HepG2 (cell line): ENCODE results near the gene ATAD3A. TPM values are rescaled to one million over a fixed set of nuclear protein-coding genes. Genes with fewer than 3 reads are reported as not detected.

ENCODE experiments used
- ATF7-NPFF ChIP-seq: sonication (generic); formaldehyde crosslinking; IDR thresholded peaks from 2 replicates; pipeline ENCODE4 v1.8.1; 2023; ENCODE audit warnings: mild to moderate bottlenecking, low read depth, missing genetic modification reagents, moderate library complexity
- CENPT ChIP-seq: sonication (generic); formaldehyde crosslinking; IDR thresholded peaks from 2 replicates; pipeline ENCODE4 v1.8.0; 2022; ENCODE audit warnings: low read depth, mild to moderate bottlenecking, moderate library complexity, missing genetic modification reagents
- ETV5 ChIP-seq: IDR thresholded peaks from 2 replicates; pipeline ENCODE4 v1.6.1; 2018; ENCODE audit warnings: missing biosample characterization, missing genetic modification reagents, inconsistent platforms, borderline replicate concordance
- FOSL2 ChIP-seq: sonication (generic); formaldehyde crosslinking; IDR thresholded peaks from 2 replicates; pipeline ENCODE4 v1.4.0; 2020; ENCODE audit warnings: missing genetic modification reagents
- HES4 ChIP-seq: sonication (generic); formaldehyde crosslinking; IDR thresholded peaks from 2 replicates; pipeline ENCODE4 v1.9.0; 2021; ENCODE audit warnings: mild to moderate bottlenecking, missing genetic modification reagents, borderline replicate concordance
- HOXA9 ChIP-seq: sonication (generic); formaldehyde crosslinking; IDR thresholded peaks from 2 replicates; pipeline ENCODE4 v1.8.1; 2022; ENCODE audit warnings: missing genetic modification reagents, mild to moderate bottlenecking, moderate library complexity, borderline replicate concordance
- IRF2 ChIP-seq: IDR thresholded peaks from 2 replicates; pipeline ENCODE4 v1.6.1; 2018; ENCODE audit warnings: missing genetic modification reagents, missing compliant biosample characterization
- MXI1 ChIP-seq: IDR thresholded peaks from 3 replicates; pipeline ENCODE4 v1.6.1; 2012; ENCODE audit warnings: low read depth, low read length, inconsistent platforms, borderline replicate concordance
- NFKB2 ChIP-seq: sonication (generic); formaldehyde crosslinking; IDR thresholded peaks from 2 replicates; pipeline ENCODE4 v1.4.0; 2020; ENCODE audit warnings: missing genetic modification reagents, borderline replicate concordance
- SALL1 ChIP-seq: sonication (generic); formaldehyde crosslinking; IDR thresholded peaks from 2 replicates; pipeline ENCODE4 v1.8.0; 2022; ENCODE audit warnings: mild to moderate bottlenecking, missing genetic modification reagents
- SP5 ChIP-seq: IDR thresholded peaks from 2 replicates; pipeline ENCODE4 v1.6.1; 2016; ENCODE audit warnings: low read depth, borderline replicate concordance
- TCF7L2 ChIP-seq: IDR thresholded peaks from 2 replicates; pipeline ENCODE4 v1.6.1; 2011; ENCODE audit warnings: mild to moderate bottlenecking, low read depth, low read length, moderate library complexity
- TOE1 ChIP-seq: sonication (generic); formaldehyde crosslinking; IDR thresholded peaks from 2 replicates; pipeline ENCODE4 v1.4.0; 2020; ENCODE audit warnings: mild to moderate bottlenecking, missing genetic modification reagents
- ZBTB42 ChIP-seq: sonication (generic); formaldehyde crosslinking; IDR thresholded peaks from 2 replicates; pipeline ENCODE4 v1.5.0; 2020; ENCODE audit warnings: mild to moderate bottlenecking, missing genetic modification reagents
- ZNF460 ChIP-seq: sonication (generic); formaldehyde crosslinking; IDR thresholded peaks from 2 replicates; pipeline ENCODE4 v1.5.1; 2020; ENCODE audit warnings: missing genetic modification reagents, mild to moderate bottlenecking, borderline replicate concordance
- ZNF792 ChIP-seq: IDR thresholded peaks from 2 replicates; pipeline ENCODE4 v1.6.1; 2016
- ZSCAN9 ChIP-seq: IDR thresholded peaks from 2 replicates; pipeline ENCODE4 v1.6.1; 2016; ENCODE audit warnings: borderline replicate concordance
- polyA plus RNA-seq, 8 experiments: library from polyadenylated mRNA; depleted of rRNA in 3 of 8; stranded (reverse) in 7 of 8; unstranded in 1 of 8; fragments of >200 nt; fragmentation: Illumina TruSeq in 4 of 8; extraction: Trizol in 4 of 8; gene quantifications; 2 replicates each; pipeline versions ENCODE4 v1.2.1 to v1.2.3, GENCODE V29; 2011 to 2016; ENCODE audit warnings: low read depth in 4 of 8, missing spikeins in 1 of 8, mixed read lengths in 1 of 8; ENCODE audit not compliant: insufficient read depth in 1 of 8
- total RNA-seq, 5 experiments: library from RNA; depleted of rRNA; stranded (reverse); fragments of >200 nt; fragmentation: Illumina TruSeq; extraction: Trizol; gene quantifications; 2 replicates each; pipeline ENCODE4 v1.2.3, GENCODE V29; 2016; ENCODE audit warnings: low read depth in 1 of 5
- TF ChIP-seq, protein P1 (sequence below): sonication (generic); formaldehyde crosslinking; IDR thresholded peaks from 2 replicates; pipeline ENCODE4 v1.8.1; 2023; ENCODE audit warnings: mild to moderate bottlenecking, moderate library complexity, missing genetic modification reagents
- TF ChIP-seq, protein P2 (sequence below): sonication (generic); IDR thresholded peaks from 2 replicates; pipeline ENCODE4 v1.6.1; 2016; ENCODE audit warnings: low read depth, borderline replicate concordance
- TF ChIP-seq, protein P3 (sequence below): IDR thresholded peaks from 2 replicates; pipeline ENCODE4 v1.6.1; 2018; ENCODE audit warnings: missing genetic modification reagents, mild to moderate bottlenecking, missing compliant biosample characterization
- TF ChIP-seq, protein P4 (sequence below): sonication (generic); formaldehyde crosslinking; IDR thresholded peaks from 2 replicates; pipeline ENCODE4 v1.4.0; 2020; ENCODE audit warnings: missing genetic modification reagents, borderline replicate concordance
- TF ChIP-seq, protein P5 (sequence below): sonication (generic); formaldehyde crosslinking; IDR thresholded peaks from 2 replicates; pipeline ENCODE4 v1.4.0; 2020; ENCODE audit warnings: missing genetic modification reagents, mild to moderate bottlenecking, borderline replicate concordance

ATAD3A gene
- total and polyA plus RNA-seq, 2 of the 13 experiments (the other 11 are each of a cell fraction or from before 2014, with no cell fraction given) = 10.6 to 49.0 TPM

- TF ChIP-seq, protein P1, sequence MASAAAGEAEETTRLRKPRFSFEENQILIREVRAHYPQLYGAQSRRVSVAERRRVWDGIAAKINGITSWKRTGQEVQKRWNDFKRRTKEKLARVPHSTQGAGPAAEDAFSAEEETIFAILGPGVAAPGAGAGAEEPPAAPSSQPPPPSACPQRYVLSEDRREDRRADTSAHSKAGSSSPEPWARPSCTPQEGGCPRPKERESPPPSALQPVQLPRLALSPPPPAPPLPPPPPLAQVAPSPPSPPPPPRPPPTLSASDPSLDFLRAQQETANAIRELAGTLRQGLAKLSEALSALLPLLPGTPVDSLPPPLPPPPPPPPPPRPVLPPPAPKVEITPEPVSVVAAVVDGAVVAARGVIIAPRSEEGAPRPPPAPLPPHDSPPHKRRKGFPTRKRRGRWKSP = peak; percentile 41; the same call in 1 of the 2 replicates
- TF ChIP-seq TCF7L2 = no peak
- TF ChIP-seq, protein P2, sequence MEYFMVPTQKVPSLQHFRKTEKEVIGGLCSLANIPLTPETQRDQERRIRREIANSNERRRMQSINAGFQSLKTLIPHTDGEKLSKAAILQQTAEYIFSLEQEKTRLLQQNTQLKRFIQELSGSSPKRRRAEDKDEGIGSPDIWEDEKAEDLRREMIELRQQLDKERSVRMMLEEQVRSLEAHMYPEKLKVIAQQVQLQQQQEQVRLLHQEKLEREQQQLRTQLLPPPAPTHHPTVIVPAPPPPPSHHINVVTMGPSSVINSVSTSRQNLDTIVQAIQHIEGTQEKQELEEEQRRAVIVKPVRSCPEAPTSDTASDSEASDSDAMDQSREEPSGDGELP = peak; percentile 87
- peak; percentile 66 for TF ChIP-seq ETV5 (CRISPR knock-in tag)
- peak; percentile 52; the same call in 1 of the 2 replicates for TF ChIP-seq ZSCAN9 (CRISPR knock-in tag)
- 0 out of 2 replicates have a peak, but pooled peaks have one; percentile 32 for TF ChIP-seq CENPT (CRISPR knock-in tag)
- TF ChIP-seq IRF2 = peak; percentile 92
- peak; percentile 36; the same call in 1 of the 2 replicates for TF ChIP-seq ATF7-NPFF
- 0 out of 2 replicates have a peak, but pooled peaks have one; percentile 23 for TF ChIP-seq HOXA9
- 0 out of 2 replicates have a peak, but pooled peaks have one; percentile 17 for TF ChIP-seq TOE1 (CRISPR knock-in tag)
- peak; percentile 50; the same call in 1 of the 2 replicates for TF ChIP-seq SP5 (CRISPR knock-in tag)
- TF ChIP-seq SALL1 (CRISPR knock-in tag) = peak; percentile 85
- peak; percentile 63; the same call in 1 of the 2 replicates for TF ChIP-seq FOSL2 (CRISPR knock-in tag)
- peak; percentile 80 for TF ChIP-seq MXI1
- peak; percentile 51; the same call in 1 of the 2 replicates for TF ChIP-seq NFKB2
- TF ChIP-seq, protein P3, sequence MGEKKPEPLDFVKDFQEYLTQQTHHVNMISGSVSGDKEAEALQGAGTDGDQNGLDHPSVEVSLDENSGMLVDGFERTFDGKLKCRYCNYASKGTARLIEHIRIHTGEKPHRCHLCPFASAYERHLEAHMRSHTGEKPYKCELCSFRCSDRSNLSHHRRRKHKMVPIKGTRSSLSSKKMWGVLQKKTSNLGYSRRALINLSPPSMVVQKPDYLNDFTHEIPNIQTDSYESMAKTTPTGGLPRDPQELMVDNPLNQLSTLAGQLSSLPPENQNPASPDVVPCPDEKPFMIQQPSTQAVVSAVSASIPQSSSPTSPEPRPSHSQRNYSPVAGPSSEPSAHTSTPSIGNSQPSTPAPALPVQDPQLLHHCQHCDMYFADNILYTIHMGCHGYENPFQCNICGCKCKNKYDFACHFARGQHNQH (CRISPR knock-in tag) = peak; percentile 76; the same call in 1 of the 2 replicates
- 0 out of 2 replicates have a peak, but pooled peaks have one; percentile 38 for TF ChIP-seq HES4 (CRISPR knock-in tag)
- peak; percentile 40; the same call in 1 of the 2 replicates for TF ChIP-seq ZNF792 (CRISPR knock-in tag)
- TF ChIP-seq, protein P4, sequence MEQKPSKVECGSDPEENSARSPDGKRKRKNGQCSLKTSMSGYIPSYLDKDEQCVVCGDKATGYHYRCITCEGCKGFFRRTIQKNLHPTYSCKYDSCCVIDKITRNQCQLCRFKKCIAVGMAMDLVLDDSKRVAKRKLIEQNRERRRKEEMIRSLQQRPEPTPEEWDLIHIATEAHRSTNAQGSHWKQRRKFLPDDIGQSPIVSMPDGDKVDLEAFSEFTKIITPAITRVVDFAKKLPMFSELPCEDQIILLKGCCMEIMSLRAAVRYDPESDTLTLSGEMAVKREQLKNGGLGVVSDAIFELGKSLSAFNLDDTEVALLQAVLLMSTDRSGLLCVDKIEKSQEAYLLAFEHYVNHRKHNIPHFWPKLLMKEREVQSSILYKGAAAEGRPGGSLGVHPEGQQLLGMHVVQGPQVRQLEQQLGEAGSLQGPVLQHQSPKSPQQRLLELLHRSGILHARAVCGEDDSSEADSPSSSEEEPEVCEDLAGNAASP (CRISPR knock-in tag) = peak; percentile 60
- TF ChIP-seq, protein P5, sequence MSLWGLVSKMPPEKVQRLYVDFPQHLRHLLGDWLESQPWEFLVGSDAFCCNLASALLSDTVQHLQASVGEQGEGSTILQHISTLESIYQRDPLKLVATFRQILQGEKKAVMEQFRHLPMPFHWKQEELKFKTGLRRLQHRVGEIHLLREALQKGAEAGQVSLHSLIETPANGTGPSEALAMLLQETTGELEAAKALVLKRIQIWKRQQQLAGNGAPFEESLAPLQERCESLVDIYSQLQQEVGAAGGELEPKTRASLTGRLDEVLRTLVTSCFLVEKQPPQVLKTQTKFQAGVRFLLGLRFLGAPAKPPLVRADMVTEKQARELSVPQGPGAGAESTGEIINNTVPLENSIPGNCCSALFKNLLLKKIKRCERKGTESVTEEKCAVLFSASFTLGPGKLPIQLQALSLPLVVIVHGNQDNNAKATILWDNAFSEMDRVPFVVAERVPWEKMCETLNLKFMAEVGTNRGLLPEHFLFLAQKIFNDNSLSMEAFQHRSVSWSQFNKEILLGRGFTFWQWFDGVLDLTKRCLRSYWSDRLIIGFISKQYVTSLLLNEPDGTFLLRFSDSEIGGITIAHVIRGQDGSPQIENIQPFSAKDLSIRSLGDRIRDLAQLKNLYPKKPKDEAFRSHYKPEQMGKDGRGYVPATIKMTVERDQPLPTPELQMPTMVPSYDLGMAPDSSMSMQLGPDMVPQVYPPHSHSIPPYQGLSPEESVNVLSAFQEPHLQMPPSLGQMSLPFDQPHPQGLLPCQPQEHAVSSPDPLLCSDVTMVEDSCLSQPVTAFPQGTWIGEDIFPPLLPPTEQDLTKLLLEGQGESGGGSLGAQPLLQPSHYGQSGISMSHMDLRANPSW (CRISPR knock-in tag) = no peak
- peak; percentile 52; the same call in 1 of the 2 replicates for TF ChIP-seq ZBTB42 (CRISPR knock-in tag)
- TF ChIP-seq ZNF460 (CRISPR knock-in tag) = no peak; the same call in 1 of the 2 replicates
Observed at GRCh38 chr1:1511533-1512285, at the start of gene ATAD3A (continued).
